ENCODE measurements around the gene PHLPP1. TPM values are rescaled to one million over a fixed set of nuclear protein-coding genes. Genes with fewer than 3 reads are reported as not detected.

The PHLPP1 gene
- 10.2 and 11.5 TPM in 2 replicates for total RNA-seq

GRCh38 chr18:62715436-62715758 is at the start of gene PHLPP1:
TSS of gene PHLPP1 (plus strand) at chr18:62715541. CDS start at chr18:62715684, 143 bp downstream.

Other genes with a start within 250 kb of the PHLPP1 start
- gene ZCCHC2, start 192.5 kb upstream of the PHLPP1 start, total RNA-seq, result 19.3 and 22.7 TPM in 2 replicates

Data from mammary microvascular endothelial cell (primary cell).